ENCODE measurements around the gene PLXND1.

PLXND1 gene

GRCh38 chr3:129507181-129507831 is 99.2 kb downstream of the PLXND1 start:
- TF ChIP-seq CTCF (IDR thresholded peaks at IDR 0.05; ENCODE audit: insufficient read depth, low read depth, low read length, missing control alignments) = no peak

DNA sequence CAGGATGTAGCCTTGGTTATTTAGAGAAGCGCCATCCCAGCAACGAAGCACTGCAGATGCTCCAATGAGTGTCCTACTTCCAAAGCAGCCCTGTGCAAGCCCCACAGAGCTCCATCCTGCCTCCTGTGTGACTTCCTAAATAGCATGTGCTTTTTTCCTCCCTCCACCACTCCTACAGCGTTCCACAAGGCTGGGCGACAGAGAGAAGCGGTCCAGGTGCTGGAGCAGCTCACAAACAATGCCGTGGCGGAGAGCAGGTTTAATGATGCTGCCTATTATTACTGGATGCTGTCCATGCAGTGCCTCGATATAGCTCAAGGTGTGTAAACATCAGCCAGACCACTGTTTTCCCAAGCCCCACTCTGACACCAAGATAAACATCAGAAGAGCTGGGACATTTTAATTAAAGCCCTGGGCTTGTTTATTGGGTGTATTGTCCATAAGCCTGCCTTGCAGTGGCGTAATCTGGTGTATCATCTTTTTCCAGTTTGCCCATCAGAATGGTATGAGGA is 100.2 kb downstream of the PLXND1 start:
- DNase-seq (ENCODE audit: low read depth) = no peak
- H3K4me3 ChIP-seq (ENCODE audit: low read depth, low read length) = no peak overlapping the region

More at GRCh38 chr3:129507181-129507831, 99.2 kb downstream of the PLXND1 start:
- DNase-seq (ENCODE audit: low read depth) = no peak
- H3K4me3 ChIP-seq (ENCODE audit: low read depth, low read length) = no peak overlapping the region

GRCh38 chr3:129505341-129505740 is 101.1 kb downstream of the PLXND1 start:
- DNase-seq (ENCODE audit: low read depth) = no peak
- no peak for TF ChIP-seq CTCF (IDR thresholded peaks at IDR 0.05; ENCODE audit: insufficient read depth, low read depth, low read length, missing control alignments)
- H3K4me3 ChIP-seq (ENCODE audit: low read depth, low read length) = no peak overlapping the region

More for the DNA sequence above, 100.2 kb downstream of the PLXND1 start:
- TF ChIP-seq CTCF (IDR thresholded peaks at IDR 0.05; ENCODE audit: insufficient read depth, low read depth, low read length, missing control alignments) = no peak
